NCI-H2107 treated with DMSO at 0.1 percent for 48 hours (cell line): Measurements from ENCODE around the gene IZUMO4.

Source experiments
- DNase-seq: peaks from one replicate; lab custom pipeline; 2025; ENCODE audit not compliant: unreplicated experiment; lab: John Stamatoyannopoulos, UW

IZUMO4 gene

GRCh38 chr19:2103045-2103707, 6.5 kb downstream of the IZUMO4 start:
- DNase-seq, result no peak

GRCh38 chr19:2108251-2109016, 11.7 kb downstream of the IZUMO4 start:
- DNase-seq, result no peak

GRCh38 chr19:2109046-2109864, 12.5 kb downstream of the IZUMO4 start:
- DNase-seq, result no peak

GRCh38 chr19:2110822-2111221, 14.1 kb downstream of the IZUMO4 start:
- no peak for DNase-seq

- no peak for DNase-seq
Observed at GRCh38 chr19:2111425-2111824, 14.7 kb downstream of the IZUMO4 start.

- DNase-seq, result no peak
Observed at GRCh38 chr19:2111886-2112285, 15.2 kb downstream of the IZUMO4 start.

- no peak for DNase-seq
Observed at GRCh38 chr19:2112516-2113320, 16.0 kb downstream of the IZUMO4 start.

GRCh38 chr19:2113439-2114211, 16.9 kb downstream of the IZUMO4 start:
- no peak for DNase-seq

GRCh38 chr19:2114218-2114617, 17.5 kb downstream of the IZUMO4 start:
- DNase-seq, result no peak

- DNase-seq, result no peak
Observed at GRCh38 chr19:2114821-2115220, 18.1 kb downstream of the IZUMO4 start.

- no peak for DNase-seq
Observed at GRCh38 chr19:2115324-2115723, 18.6 kb downstream of the IZUMO4 start.

GRCh38 chr19:2115911-2116426, 19.3 kb downstream of the IZUMO4 start:
- no peak for DNase-seq

- no peak for DNase-seq
Observed at GRCh38 chr19:2116507-2116906, 19.8 kb downstream of the IZUMO4 start.

- DNase-seq, result no peak
Observed at GRCh38 chr19:2117215-2117960, 20.7 kb downstream of the IZUMO4 start.

GRCh38 chr19:2118438-2118837, 21.7 kb downstream of the IZUMO4 start:
- no peak for DNase-seq

- DNase-seq, result no peak
Observed at GRCh38 chr19:2119921-2120785, 23.4 kb downstream of the IZUMO4 start.

- DNase-seq, result no peak
Observed at GRCh38 chr19:2120821-2121220, 24.1 kb downstream of the IZUMO4 start.

GRCh38 chr19:2121416-2122051, 24.8 kb downstream of the IZUMO4 start:
- no peak for DNase-seq
